OCI-LY7 (cell line): ENCODE measurements around the gene INSRR. TPM values are rescaled to one million over a fixed set of nuclear protein-coding genes. Genes with fewer than 3 reads are reported as not detected.

Experiments
- BruUV-seq: library from RNA; stranded (reverse); fragments of 400-500 nt; replicated peaks from 2 replicates; lab custom pipeline; 2021; lab: Mats Ljungman, UMichigan
- CTCF ChIA-PET: fragments of 300-600 bp; sonication (Branson Sonifier 250); formaldehyde crosslinking; loops from one replicate; lab custom pipeline; 2022; ENCODE audit warnings: antibody characterized with exemption; ENCODE audit not compliant: unreplicated experiment; lab: Charles Lee
- POLR2A ChIA-PET: fragments of 300-600 bp; sonication (Branson Sonifier 250); formaldehyde crosslinking; loops from one replicate; lab custom pipeline; 2022; ENCODE audit warnings: antibody characterized with exemption; lab: Charles Lee
- DNase-seq: peaks from one replicate; pipeline ENCODE4 v3.0.0-alpha.2; 2015; ENCODE audit warnings: low spot score
- H2AFZ ChIP-seq: fragments of 200-600 bp; sonication (generic), shearing (Covaris generic); 2 replicates; pipeline ENCODE4 v1.6.1; 2014; ENCODE audit warnings: mild to moderate bottlenecking, antibody characterized with exemption, low read length, moderate library complexity
- H3K27ac ChIP-seq: fragments of 200-600 bp; sonication (generic); 2 replicates; pipeline ENCODE4 v1.5.1; 2014; ENCODE audit warnings: mixed run types, low read depth, mild to moderate bottlenecking, moderate library complexity, low read length, inconsistent platforms; ENCODE audit not compliant: poor library complexity, severe bottlenecking
- H3K36me3 ChIP-seq: fragments of 200-600 bp; sonication (generic); 2 replicates; pipeline ENCODE4 v1.6.1; 2014; ENCODE audit warnings: mild to moderate bottlenecking, antibody characterized with exemption, low read length, moderate library complexity, mixed read lengths; ENCODE audit not compliant: insufficient read depth
- H3K4me1 ChIP-seq: fragments of 200-600 bp; sonication (generic); 2 replicates; pipeline ENCODE4 v1.5.1; 2014; ENCODE audit warnings: mild to moderate bottlenecking, low read length; ENCODE audit not compliant: insufficient read depth, poor library complexity, severe bottlenecking
- H3K4me2 ChIP-seq: fragments of 200-600 bp; sonication (generic); 2 replicates; pipeline ENCODE4 v1.6.1; 2014; ENCODE audit warnings: mild to moderate bottlenecking, low read length
- H3K4me3 ChIP-seq: fragments of 200-600 bp; sonication (generic); 2 replicates; pipeline ENCODE4 v1.5.1; 2014; ENCODE audit warnings: mild to moderate bottlenecking, low read depth, low read length; ENCODE audit not compliant: poor library complexity, severe bottlenecking
- H3K79me2 ChIP-seq: fragments of 200-600 bp; sonication (generic); 2 replicates; pipeline ENCODE4 v1.6.1; 2016; ENCODE audit warnings: low read depth, mild to moderate bottlenecking, low read length, moderate library complexity, mixed read lengths; ENCODE audit not compliant: insufficient read depth
- H3K9me2 ChIP-seq: fragments of 200-600 bp; sonication (generic); 2 replicates; pipeline ENCODE4 v1.6.1; 2016; ENCODE audit warnings: mild to moderate bottlenecking, low read length, mixed read lengths; ENCODE audit not compliant: insufficient read depth
- H3K9me3 ChIP-seq: fragments of 200-600 bp; sonication (generic); 2 replicates; pipeline ENCODE4 v1.6.1; 2014; ENCODE audit warnings: mild to moderate bottlenecking, mixed run types, low read length, mixed read lengths
- H4K20me1 ChIP-seq: fragments of 200-600 bp; sonication (generic); 2 replicates; pipeline ENCODE4 v1.6.1; 2014; ENCODE audit warnings: mild to moderate bottlenecking, antibody characterized with exemption, low read length, moderate library complexity, mixed read lengths; ENCODE audit not compliant: insufficient read depth
- EZH2phosphoT487 ChIP-seq: fragments of 200-600 bp; sonication (generic); IDR thresholded peaks from 2 replicates; pipeline ENCODE4 v1.6.1; 2018; ENCODE audit warnings: low read depth, borderline replicate concordance, mild to moderate bottlenecking, mixed run types, antibody characterized with exemption, low read length, moderate library complexity, mixed read lengths
- intact Hi-C: fragments of 100-400 bp; cut with micrococcal nuclease; formaldehyde crosslinking; loops from one replicate; pipeline ENCODE4 v1.10.0; 2022; ENCODE audit not compliant: unreplicated experiment
- total RNA-seq, 2 experiments: library from RNA; depleted of rRNA in 1 of 2; stranded (reverse); fragments of >200 nt in 1 of 2; shearing (Covaris generic) in 1 of 2; gene quantifications; 2 replicates each; pipeline ENCODE4 v1.2.3, GENCODE V29; 2014 to 2022
- TF ChIP-seq, protein P1 (sequence below): fragments of 200-600 bp; sonication (generic); conservative IDR thresholded peaks from 2 replicates; pipeline ENCODE4 v1.5.1; 2014; ENCODE audit warnings: mild to moderate bottlenecking, antibody characterized with exemption, low read length, moderate library complexity, mixed read lengths

INSRR gene
- total RNA-seq, 2 experiments from 2014 or later, result not detected

DNA sequence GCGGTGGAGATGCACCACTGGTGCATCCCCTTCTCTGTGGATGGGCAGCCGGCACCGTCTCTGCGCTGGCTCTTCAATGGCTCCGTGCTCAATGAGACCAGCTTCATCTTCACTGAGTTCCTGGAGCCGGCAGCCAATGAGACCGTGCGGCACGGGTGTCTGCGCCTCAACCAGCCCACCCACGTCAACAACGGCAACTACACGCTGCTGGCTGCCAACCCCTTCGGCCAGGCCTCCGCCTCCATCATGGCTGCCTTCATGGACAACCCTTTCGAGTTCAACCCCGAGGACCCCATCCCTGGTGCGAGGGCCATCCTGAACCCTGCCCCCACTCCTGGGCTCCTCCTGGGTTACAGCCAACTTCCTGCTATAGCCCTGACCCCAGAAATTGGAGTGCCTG is 14.7 kb upstream of the INSRR start:
- Histone ChIP-seq H2AFZ (no peak overlapping the region), H4K20me1 (no peaks in the 10 kb centered on the region), H3K9me3 (no peaks in the 10 kb centered on the region), H3K36me3 (no peaks in the 10 kb centered on the region), H3K4me1 (no peaks in the 10 kb centered on the region), H3K4me2 (no peak overlapping the region), H3K27ac (no peak overlapping the region), H3K4me3 (no peak overlapping the region), H3K79me2 (no peaks in the 10 kb centered on the region), H3K9me2 (no peaks in the 10 kb centered on the region)
- TF ChIP-seq, protein P1, sequence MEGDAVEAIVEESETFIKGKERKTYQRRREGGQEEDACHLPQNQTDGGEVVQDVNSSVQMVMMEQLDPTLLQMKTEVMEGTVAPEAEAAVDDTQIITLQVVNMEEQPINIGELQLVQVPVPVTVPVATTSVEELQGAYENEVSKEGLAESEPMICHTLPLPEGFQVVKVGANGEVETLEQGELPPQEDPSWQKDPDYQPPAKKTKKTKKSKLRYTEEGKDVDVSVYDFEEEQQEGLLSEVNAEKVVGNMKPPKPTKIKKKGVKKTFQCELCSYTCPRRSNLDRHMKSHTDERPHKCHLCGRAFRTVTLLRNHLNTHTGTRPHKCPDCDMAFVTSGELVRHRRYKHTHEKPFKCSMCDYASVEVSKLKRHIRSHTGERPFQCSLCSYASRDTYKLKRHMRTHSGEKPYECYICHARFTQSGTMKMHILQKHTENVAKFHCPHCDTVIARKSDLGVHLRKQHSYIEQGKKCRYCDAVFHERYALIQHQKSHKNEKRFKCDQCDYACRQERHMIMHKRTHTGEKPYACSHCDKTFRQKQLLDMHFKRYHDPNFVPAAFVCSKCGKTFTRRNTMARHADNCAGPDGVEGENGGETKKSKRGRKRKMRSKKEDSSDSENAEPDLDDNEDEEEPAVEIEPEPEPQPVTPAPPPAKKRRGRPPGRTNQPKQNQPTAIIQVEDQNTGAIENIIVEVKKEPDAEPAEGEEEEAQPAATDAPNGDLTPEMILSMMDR, result no peak
- TF ChIP-seq EZH2phosphoT487, result no peak
- intact Hi-C loops, result no loop called here
- ChIA-PET CTCF (no interaction called here), POLR2A (no interaction called here)
- DNase-seq, result no peak
- no TSS peak for BruUV-seq

DNA sequence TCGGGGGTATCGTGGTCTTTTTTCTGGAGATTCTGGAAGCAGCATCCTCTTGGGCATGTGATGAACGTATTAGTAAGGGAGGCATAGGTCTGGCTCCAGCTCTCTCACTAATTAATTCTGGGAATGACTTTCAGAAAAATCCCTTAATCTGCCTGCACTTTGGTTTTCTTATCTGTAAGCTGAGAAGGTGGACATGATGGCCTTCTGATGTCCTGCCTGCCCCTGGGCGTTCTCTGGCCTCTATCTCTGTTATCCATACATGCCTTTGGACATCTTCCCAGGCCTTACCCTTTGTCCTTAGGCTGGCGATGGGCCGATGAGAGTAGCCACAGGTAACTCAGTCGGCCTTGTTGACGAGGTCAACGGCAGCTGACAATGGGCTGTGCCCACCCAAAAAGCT is 10.5 kb upstream of the INSRR start:
- H3K27ac ChIP-seq, result no peak overlapping the region
- H3K79me2 ChIP-seq, result no peaks in the 10 kb centered on the region
- no peak overlapping the region for H2AFZ ChIP-seq
- no peaks in the 10 kb centered on the region for H3K9me2 ChIP-seq
- no peaks in the 10 kb centered on the region for H3K4me1 ChIP-seq
- intact Hi-C loops, result no loop called here
- no peaks in the 10 kb centered on the region for H3K36me3 ChIP-seq
- no peaks in the 10 kb centered on the region for H4K20me1 ChIP-seq
- ChIA-PET CTCF (no interaction called here), POLR2A (no interaction called here)
- H3K4me3 ChIP-seq, result no peak overlapping the region
- no peak for TF ChIP-seq EZH2phosphoT487
- TF ChIP-seq, protein P1, result no peak
- DNase-seq, result no peak
- no peaks in the 10 kb centered on the region for H3K9me3 ChIP-seq
- H3K4me2 ChIP-seq, result no peak overlapping the region
- BruUV-seq, result no TSS peak

DNA sequence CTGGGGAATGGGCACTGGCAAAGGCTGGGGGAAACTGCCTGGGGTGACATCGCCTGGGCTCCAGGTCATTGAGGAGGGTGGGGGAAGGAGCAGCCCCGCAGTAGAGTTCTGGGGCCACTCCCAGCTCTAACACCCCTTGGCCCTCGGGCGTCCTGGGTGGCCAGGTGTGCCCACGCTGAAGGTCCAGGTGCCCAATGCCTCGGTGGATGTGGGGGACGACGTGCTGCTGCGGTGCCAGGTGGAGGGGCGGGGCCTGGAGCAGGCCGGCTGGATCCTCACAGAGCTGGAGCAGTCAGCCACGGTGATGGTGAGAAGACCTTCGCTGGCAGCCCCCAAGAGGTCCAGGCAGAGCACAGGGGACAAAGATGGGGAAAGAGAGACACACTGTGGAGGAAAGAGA is 9.4 kb upstream of the INSRR start:
- Histone ChIP-seq H3K9me3 (no peaks in the 10 kb centered on the region), H3K4me3 (no peak overlapping the region), H2AFZ (no peak overlapping the region), H3K9me2 (no peaks in the 10 kb centered on the region), H4K20me1 (no peaks in the 10 kb centered on the region), H3K36me3 (no peaks in the 10 kb centered on the region), H3K79me2 (no peaks in the 10 kb centered on the region), H3K27ac (no peak overlapping the region), H3K4me1 (no peaks in the 10 kb centered on the region), H3K4me2 (no peak overlapping the region)
- ChIA-PET CTCF (no interaction called here), POLR2A (no interaction called here)
- no peak for TF ChIP-seq EZH2phosphoT487
- TF ChIP-seq, protein P1, result no peak
- intact Hi-C loops, result no loop called here
- no peak for DNase-seq
- BruUV-seq, result no TSS peak
